Eye (tissue), 1 donor: ENCODE measurements around the gene SPOPL.
A peak's percentile ranks its signal among the peaks of the same experiment; 100 is the strongest.
"Not testable (repeated sequence)": the region's sequence is repeated elsewhere in the genome, so short reads cannot be mapped to it uniquely, and the experiment has no call there.

ENCODE experiments used
- DNase-seq: peaks from one replicate; pipeline ENCODE4 v3.0.0-alpha.2; 2015

The SPOPL gene

GRCh38 chr2:138495384-138495783 is 6.2 kb upstream of the SPOPL start:
- no peak for DNase-seq

DNA sequence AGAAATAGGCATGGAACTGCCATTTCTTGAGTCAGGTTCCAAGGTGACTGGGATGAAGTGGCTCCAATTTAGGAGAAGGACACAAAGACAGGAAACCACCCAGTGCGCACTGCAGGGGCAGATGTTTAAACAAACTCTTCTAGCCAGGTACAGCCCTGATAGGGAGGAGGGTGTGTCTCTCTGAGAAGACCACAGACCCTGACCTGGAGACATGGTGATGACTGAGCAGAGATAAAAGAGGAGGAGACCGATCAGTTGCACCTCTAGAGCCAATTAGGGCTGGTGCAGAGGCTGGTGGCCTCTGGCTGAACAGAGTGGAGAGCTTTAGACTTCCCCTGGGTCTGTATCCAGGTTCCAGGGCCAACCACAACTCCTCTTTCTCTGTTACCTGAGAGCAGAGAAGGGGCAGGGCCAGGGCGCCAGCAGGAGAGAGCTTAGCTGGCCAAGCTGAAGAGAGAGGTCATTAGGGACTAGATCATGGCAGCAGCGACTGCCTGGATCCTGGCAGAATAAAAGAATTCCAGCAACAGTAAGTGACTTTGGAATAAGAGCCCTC is 5.4 kb upstream of the SPOPL start:
- DNase-seq, result no peak

- DNase-seq, result no peak
Measured at GRCh38 chr2:138497294-138497693, 4.3 kb upstream of the SPOPL start.

GRCh38 chr2:138499684-138500083 is 1.9 kb upstream of the SPOPL start:
- no peak for DNase-seq

GRCh38 chr2:138500592-138501424 is 762 bp upstream of the SPOPL start:
- DNase-seq, result no peak

- peak; percentile 60 for DNase-seq
Measured at GRCh38 chr2:138502255-138503086, 901 bp downstream of the SPOPL start.

GRCh38 chr2:138503087-138503442 is 1.5 kb downstream of the SPOPL start:
- DNase-seq, result no peak

- DNase-seq, result no peak
Measured at GRCh38 chr2:138503652-138504051, 2.1 kb downstream of the SPOPL start.

GRCh38 chr2:138504092-138504491 is 2.5 kb downstream of the SPOPL start:
- DNase-seq, result no peak

- DNase-seq, result no peak
Measured at GRCh38 chr2:138504546-138505235, 3.1 kb downstream of the SPOPL start.

DNA sequence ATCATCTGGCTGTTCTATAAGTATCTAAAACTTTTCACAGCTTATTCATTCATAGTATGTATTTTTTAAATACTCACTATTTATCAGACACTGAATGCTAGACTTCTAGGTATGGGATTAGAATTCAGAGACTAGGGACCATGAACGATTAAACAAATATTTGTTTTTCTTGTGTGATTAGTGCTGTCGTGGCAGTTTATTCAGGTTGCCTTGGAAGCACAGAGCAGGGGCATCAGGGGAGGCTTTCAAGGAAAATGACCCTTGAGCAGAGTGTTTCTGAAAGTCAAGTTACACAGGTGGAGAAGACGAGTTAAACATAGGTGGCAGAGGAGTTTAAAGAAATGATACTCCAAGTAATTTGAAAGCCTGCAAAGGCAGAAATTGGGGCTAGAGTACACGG is 5.7 kb downstream of the SPOPL start:
- DNase-seq, result no peak

DNA sequence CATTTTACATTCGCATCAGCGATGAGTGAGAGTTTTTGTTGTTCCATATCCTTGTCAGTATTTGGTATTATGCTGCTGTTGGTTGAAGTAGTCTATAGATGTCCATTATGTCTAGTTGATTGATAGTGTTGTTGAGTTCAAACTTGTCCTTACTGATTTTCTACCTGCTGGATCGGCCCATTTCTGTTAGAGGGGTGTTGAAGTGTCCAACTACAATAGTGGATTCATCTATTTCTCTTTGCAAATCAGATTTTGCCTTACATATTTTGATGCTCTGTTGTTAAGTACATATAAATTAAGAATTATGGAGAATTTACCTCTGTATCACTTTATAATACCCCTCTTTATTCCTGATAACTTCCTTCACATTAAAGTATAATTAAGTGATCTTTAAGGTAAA is 8.7 kb downstream of the SPOPL start:
- no peak for DNase-seq

DNA sequence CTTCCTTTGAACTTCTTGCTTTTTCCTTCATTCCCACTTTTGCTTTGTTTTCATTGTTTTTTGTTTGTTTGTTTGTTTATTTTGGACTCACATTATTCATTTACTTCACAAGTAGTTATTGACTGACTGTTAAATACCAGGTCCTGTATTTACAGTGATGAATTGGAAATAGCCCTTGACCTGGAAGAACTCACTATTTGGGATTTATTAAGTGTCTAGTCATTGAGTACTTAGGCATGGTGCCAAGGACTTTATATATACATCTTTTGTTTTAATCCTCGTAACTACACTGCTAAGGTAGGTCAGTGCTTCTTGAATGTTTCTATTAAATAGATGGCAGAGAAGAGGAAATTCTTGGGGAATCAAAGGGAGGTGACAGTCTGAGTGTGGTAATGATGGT is 11.1 kb downstream of the SPOPL start:
- DNase-seq, result no peak

DNA sequence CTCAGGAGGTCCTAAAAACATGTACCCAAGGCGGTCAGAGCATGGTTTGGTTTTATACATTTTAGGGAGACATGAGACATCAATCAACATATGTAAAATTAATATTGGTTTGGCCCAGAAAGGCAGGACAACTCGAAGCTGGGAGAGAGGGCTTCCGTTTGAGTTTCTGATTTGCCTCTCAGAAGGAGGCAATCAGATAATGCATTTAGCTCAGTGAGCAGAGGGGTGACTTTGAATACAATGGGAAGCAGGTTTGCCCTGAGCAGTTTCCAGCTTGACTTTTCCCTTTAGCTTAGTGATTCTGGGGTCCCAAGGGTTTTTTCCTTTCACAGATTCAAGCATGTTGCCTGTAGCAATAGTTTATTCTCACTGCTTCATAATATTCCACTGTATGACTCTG is 12.6 kb downstream of the SPOPL start:
- DNase-seq, result no peak

DNA sequence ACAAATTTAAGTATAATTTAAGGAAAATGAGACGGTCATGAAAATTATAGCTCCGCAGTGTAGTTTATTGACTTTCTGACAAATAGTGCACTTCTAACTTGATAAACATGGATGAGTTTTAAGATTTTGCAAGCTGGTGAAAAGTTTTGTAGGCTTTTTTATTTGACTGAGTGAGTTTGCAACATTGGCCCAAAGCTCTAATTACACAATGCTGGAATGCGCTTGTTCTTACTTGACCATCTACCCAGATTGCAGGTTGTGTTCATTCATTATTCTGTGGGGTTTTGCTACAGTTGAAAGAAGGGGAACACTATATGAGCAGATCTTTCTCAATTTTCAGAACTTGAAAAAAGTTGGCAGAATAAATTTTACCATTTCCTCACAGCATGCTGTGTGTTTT is 13.5 kb downstream of the SPOPL start:
- DNase-seq, result no peak

DNA sequence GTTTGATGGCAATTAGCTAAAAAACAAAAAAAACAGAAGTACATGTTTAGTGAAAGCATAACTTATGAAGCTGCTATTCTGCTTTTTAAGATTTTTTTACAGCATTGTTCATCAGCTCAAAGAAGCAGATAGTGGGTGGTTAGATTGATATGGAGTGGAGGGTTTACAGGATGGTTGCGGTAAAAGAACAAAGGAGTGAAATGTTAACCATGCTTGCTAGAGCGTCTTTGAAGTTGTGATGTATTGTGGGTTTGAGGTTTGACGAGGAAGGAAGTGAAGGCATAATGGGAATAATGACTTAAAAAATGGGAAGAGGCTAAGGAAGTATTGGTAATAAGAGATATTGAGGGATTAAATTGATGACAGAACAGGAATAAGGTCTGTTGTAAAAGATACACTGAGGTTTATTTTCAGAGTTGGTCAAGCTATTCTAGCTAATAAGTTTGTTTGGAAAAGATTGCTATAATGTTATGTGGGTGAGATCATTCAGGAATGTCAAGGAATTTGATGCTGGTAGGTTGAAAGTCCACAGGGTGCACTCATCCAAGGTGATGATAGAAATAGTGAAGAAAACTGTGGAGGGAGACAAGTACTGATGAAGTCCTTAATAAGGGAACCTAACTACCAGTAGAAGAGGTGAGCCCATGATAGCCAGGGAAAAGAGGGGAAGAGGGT is 14.6 kb downstream of the SPOPL start:
- DNase-seq, result no peak

DNA sequence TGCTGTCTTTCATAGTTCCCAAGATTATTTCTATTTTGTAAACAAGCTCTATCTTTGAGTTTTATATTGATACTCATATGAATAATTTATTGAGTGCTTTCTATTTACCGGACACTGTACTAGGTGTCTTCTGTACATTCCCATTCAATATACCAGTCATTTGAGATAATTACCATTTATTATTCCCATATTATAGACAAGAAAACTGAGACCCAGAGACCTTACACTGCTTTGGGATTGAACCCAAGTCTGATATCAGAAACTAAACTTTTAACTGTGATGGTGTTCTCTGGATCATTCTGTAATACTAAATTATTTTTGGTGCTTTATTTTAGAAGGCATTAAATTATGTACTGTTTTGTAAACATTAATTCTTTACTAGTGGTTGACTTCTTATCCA is 17.3 kb downstream of the SPOPL start:
- no peak for DNase-seq

GRCh38 chr2:138521821-138522220 is 20.3 kb downstream of the SPOPL start:
- no peak for DNase-seq

- DNase-seq, result no peak
Measured at GRCh38 chr2:138522556-138522955, 21.0 kb downstream of the SPOPL start.

GRCh38 chr2:138523018-138523672 is 21.6 kb downstream of the SPOPL start:
- not testable (repeated sequence) for DNase-seq

DNA sequence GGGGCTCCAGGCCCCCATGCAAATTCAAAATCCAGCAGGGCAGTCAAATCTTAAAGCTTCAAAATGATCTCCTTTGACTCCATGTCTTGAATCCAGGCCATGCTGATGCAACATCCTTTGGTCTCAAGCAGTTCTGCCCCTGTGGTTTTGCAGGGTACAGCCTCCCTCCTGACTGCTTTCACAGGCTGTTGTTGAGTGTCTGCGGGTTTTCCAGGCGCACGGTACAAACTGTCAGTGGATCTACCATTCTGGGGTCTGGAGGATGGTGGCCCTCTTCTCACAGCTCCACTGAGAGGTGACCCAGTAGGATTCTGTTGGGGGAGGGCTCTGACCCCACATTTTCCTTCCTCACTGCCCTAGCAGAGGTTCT is 22.1 kb downstream of the SPOPL start:
- DNase-seq, result not testable (repeated sequence)

DNA sequence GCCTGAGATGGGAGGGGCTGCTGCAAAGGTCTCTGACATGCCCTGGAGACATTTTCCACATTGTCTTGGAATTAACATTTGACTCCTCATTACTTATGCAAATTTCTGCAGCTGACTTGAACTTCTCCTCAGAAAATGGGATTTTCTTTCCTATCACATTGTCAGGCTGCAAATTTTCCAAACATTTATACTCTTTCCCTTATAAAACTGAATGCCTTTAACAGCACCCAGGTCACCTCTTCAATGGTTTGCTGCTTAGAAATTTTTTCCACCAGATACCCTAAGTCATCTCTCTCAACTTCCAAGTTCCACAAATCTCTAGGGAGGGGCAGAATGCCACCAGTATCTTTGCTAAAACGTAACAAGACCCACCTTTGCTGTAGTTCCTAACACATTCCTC is 22.8 kb downstream of the SPOPL start:
- not testable (repeated sequence) for DNase-seq
